Measurements from ENCODE around the gene IL4I1. TPM values are rescaled to one million over a fixed set of nuclear protein-coding genes. Genes with fewer than 3 reads are reported as not detected.

IL4I1 gene
- total RNA-seq, 2 experiments from 2014 or later: 3.7 to 4.2 TPM

- Mint-ChIP-seq H3K27ac (peak overlapping the region; percentile 41), H3K27me3 (no peaks in the 10 kb centered on the region), H3K36me3 (ENCODE audit: low read depth) (peaks cover 34% of the 10 kb centered on the region), H3K4me1 (peaks cover 32% of the 10 kb centered on the region), H3K4me3 (no peak overlapping the region), H3K9me3 (no peaks in the 10 kb centered on the region)
- ChIA-PET POLR2A (no interaction called here), CTCF (interaction anchor here (0.6 to 0.7 kb wide), 3 partner anchors 14 to 965 kb away, joined by 3 to 4 read pairs (median 4); no protein-coding TSS in a partner anchor)
- peak; percentile 29 for DNase-seq
Measured at GRCh38 chr19:49879243-49879963, 17.3 kb downstream of the IL4I1 start.

DNA sequence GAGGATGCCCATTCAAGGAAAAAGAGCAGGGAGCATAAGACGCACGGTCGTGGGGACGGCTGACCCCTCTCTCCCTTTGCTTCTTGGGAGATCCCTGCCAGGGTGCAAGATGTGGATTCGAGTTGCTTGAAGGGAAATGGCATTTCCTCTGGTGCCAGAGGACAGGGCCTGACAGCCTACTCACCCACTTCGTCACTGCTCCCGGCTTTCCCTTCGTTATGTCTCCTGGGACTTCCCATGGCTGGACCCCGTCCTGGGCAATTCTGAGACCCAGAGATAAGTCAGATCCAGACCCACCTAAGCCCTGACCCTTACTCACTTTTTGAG lies 18.0 kb downstream of the IL4I1 start:
- Mint-ChIP-seq H3K4me1 (peaks cover 32% of the 10 kb centered on the region), H3K36me3 (ENCODE audit: low read depth) (peaks cover 30% of the 10 kb centered on the region), H3K27me3 (no peaks in the 10 kb centered on the region), H3K4me3 (no peak overlapping the region), H3K27ac (no peak overlapping the region), H3K9me3 (no peaks in the 10 kb centered on the region)
- DNase-seq: no peak
- ChIA-PET CTCF (interaction anchor here (0.6 to 0.7 kb wide), 2 partner anchors 15 to 964 kb away, joined by 3 to 4 read pairs; no protein-coding TSS in a partner anchor), POLR2A (no interaction called here)

DNA sequence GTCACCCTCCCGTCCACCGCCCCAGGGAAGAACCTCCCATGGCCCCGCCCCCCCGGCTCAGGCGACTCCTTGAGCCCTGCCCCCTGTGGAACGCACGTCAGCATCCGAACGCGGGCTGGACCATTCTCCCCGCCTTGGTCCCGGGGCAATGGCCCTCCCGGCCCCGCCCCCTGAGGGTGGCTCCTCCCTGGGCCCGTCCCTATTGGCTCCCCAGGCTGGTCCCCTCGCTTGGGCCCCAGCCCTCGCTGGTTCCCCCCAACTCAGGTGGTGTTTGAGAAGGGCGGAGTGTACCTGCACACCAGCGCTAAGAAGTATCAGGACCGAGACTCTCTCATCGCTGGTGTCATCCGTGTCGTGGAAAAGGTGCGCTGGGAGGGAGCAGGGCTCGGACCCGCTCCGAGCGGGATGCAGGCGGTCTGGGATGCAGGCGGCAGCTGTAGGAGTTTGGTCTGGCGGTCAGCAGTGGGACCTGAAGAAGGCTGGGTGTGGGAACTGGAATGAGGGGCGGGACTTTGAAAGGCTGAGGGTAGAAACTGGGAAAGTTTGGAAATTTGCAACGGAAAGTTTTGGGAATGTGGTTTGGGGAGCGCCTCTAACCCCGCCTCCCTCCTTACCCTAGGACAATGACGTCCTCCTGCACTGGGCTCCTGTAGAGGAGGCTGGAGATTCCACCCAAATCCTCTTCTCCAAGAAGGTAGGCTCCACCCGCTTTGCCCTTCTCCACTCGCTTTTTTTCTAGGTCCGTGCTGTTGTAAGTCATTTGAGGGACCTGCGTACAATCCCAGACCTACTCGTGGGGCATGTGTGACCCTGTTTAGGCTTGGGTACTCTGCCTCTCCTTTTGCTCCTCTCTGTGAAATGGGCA lies 18.6 kb downstream of the IL4I1 start:
- peaks cover 24% of the 10 kb centered on the region for H3K36me3 Mint-ChIP-seq (ENCODE audit: low read depth)

GRCh38 chr19:49877020-49877878 lies 19.4 kb downstream of the IL4I1 start, which contains the start of the genes AKT1S1 and TBC1D17:
TSS of gene AKT1S1 (minus strand) at chr19:49877355. CDS start at chr19:49873295, 4,060 bp downstream.
TSS of gene TBC1D17 (plus strand) at chr19:49877702. CDS start at chr19:49877724, 22 bp downstream.
- Mint-ChIP-seq H3K36me3 (ENCODE audit: low read depth) (peaks cover 18% of the 10 kb centered on the region), H3K4me1 (peaks cover 31% of the 10 kb centered on the region), H3K4me3 (no peak within 1 kb of the TSS), H3K27ac (no peak within 1 kb of the TSS), H3K9me3 (no peaks in the 10 kb centered on the region), H3K27me3 (no peaks in the 10 kb centered on the region)
- POLR2A ChIA-PET: no interaction called here
- DNase-seq: peak; percentile 99
- CTCF ChIA-PET: interaction anchor here (1.3 to 2.3 kb wide), 2 partner anchors 14 to 51 kb away, joined by 5 to 11 read pairs; no protein-coding TSS in a partner anchor

More for the DNA sequence above, 18.6 kb downstream of the IL4I1 start:
- H3K27me3 Mint-ChIP-seq: no peaks in the 10 kb centered on the region
- H3K4me3 Mint-ChIP-seq: no peak overlapping the region
- H3K9me3 Mint-ChIP-seq: no peaks in the 10 kb centered on the region
- H3K27ac Mint-ChIP-seq: no peak overlapping the region
- peaks cover 30% of the 10 kb centered on the region for H3K4me1 Mint-ChIP-seq
- ChIA-PET POLR2A (no interaction called here), CTCF (interaction anchor here (2.3 kb wide), 1 partner anchor 13 kb away, joined by 11 read pairs; no protein-coding TSS in a partner anchor)
- peak; percentile 99 for DNase-seq

GRCh38 chr19:49876422-49877019 lies 20.2 kb downstream of the IL4I1 start:
- ChIA-PET POLR2A (no interaction called here), CTCF (interaction anchor here (1.3 to 2.3 kb wide), 2 partner anchors 14 to 51 kb away, joined by 5 to 11 read pairs; no protein-coding TSS in a partner anchor)
- peak; percentile 98 for DNase-seq
- Mint-ChIP-seq H3K4me1 (peaks cover 38% of the 10 kb centered on the region), H3K27ac (no peak overlapping the region), H3K27me3 (no peaks in the 10 kb centered on the region), H3K9me3 (no peaks in the 10 kb centered on the region), H3K4me3 (no peak overlapping the region), H3K36me3 (ENCODE audit: low read depth) (peaks cover 17% of the 10 kb centered on the region)

GRCh38 chr19:49875857-49876421 lies 20.7 kb downstream of the IL4I1 start:
- H3K9me3 Mint-ChIP-seq: no peaks in the 10 kb centered on the region
- H3K4me1 Mint-ChIP-seq: peaks cover 38% of the 10 kb centered on the region
- DNase-seq: peak; percentile 70
- H3K4me3 Mint-ChIP-seq: no peak overlapping the region
- H3K36me3 Mint-ChIP-seq (ENCODE audit: low read depth): peaks cover 16% of the 10 kb centered on the region
- ChIA-PET POLR2A (no interaction called here), CTCF (interaction anchor here (1.3 to 2.3 kb wide), 2 partner anchors 15 to 52 kb away, joined by 5 to 11 read pairs; no protein-coding TSS in a partner anchor)
- no peaks in the 10 kb centered on the region for H3K27me3 Mint-ChIP-seq
- no peak overlapping the region for H3K27ac Mint-ChIP-seq

GRCh38 chr19:49875177-49875576 lies 21.5 kb downstream of the IL4I1 start:
- H3K27me3 Mint-ChIP-seq: no peaks in the 10 kb centered on the region
- H3K4me1 Mint-ChIP-seq: peaks cover 45% of the 10 kb centered on the region
- H3K9me3 Mint-ChIP-seq: no peaks in the 10 kb centered on the region
- ChIA-PET CTCF (no interaction called here), POLR2A (no interaction called here)
- peaks cover 12% of the 10 kb centered on the region for H3K36me3 Mint-ChIP-seq (ENCODE audit: low read depth)
- no peak overlapping the region for H3K27ac Mint-ChIP-seq
- H3K4me3 Mint-ChIP-seq: no peak overlapping the region
- DNase-seq: no peak

- Mint-ChIP-seq H3K4me1 (peaks cover 47% of the 10 kb centered on the region), H3K27me3 (no peaks in the 10 kb centered on the region), H3K4me3 (peak overlapping the region; percentile 26), H3K9me3 (no peaks in the 10 kb centered on the region), H3K27ac (no peak overlapping the region), H3K36me3 (ENCODE audit: low read depth) (peaks cover 9% of the 10 kb centered on the region)
- CTCF ChIA-PET: interaction anchor here (0.9 kb wide), 1 partner anchor 37 kb away, joined by 3 read pairs; no protein-coding TSS in a partner anchor
- DNase-seq: no peak
- POLR2A ChIA-PET: no interaction called here
Measured at GRCh38 chr19:49874503-49875157, 22.1 kb downstream of the IL4I1 start.

DNA sequence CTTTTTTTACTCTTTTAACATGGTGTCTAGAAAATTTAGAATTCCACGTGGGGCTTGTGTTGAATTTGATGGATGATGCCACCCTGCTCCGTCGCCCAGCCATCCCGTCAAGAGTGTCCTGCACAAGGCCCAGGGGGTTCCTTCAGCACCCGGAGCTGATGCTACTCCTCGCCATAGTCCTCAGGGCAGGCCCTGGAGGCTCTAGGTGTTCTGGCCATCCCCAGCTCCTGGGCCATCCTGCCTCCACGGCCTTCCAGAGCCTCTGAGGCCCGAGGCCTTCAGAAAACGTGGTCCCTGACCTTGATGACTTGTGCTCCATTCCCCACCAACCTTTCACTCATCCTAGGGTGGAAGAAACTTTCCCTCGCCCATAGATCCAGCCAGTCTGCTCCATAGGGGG lies 22.9 kb downstream of the IL4I1 start:
- no peak overlapping the region for H3K4me3 Mint-ChIP-seq
- no peak for DNase-seq
- POLR2A ChIA-PET: no interaction called here
- H3K27me3 Mint-ChIP-seq: no peaks in the 10 kb centered on the region
- CTCF ChIA-PET: interaction anchor here (0.9 kb wide), 1 partner anchor 38 kb away, joined by 3 read pairs; no protein-coding TSS in a partner anchor
- peaks cover 3% of the 10 kb centered on the region for H3K36me3 Mint-ChIP-seq (ENCODE audit: low read depth)
- peak overlapping the region; percentile 47 for H3K27ac Mint-ChIP-seq
- H3K4me1 Mint-ChIP-seq: peaks cover 39% of the 10 kb centered on the region
- H3K9me3 Mint-ChIP-seq: no peaks in the 10 kb centered on the region

DNA sequence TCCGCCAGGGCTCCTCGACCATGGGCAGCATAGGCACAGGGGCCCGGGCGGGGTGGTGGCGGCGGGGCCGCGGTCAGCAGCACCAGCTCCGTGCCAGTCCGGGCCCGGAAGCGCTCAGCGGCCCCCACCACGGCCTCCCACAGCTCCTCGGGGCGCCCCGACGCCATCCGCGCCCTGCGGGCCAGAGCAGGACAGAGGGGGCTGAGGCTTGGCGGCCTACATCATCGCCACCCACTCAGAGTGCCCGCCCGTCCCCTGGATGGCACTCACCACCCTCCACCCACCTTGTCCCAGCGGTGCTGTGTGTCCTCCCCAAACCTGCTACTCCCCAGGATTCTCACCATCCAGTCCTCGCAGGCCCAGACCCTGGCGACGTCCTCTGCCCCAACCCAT lies 23.6 kb downstream of the IL4I1 start:
- CTCF ChIA-PET: interaction anchor here (0.5 kb wide), 1 partner anchor 318 kb away, joined by 5 read pairs; no protein-coding TSS in a partner anchor
- Mint-ChIP-seq H3K9me3 (no peaks in the 10 kb centered on the region), H3K27ac (no peak overlapping the region), H3K36me3 (ENCODE audit: low read depth) (peaks cover 2% of the 10 kb centered on the region), H3K4me3 (no peak overlapping the region), H3K27me3 (no peaks in the 10 kb centered on the region), H3K4me1 (peaks cover 34% of the 10 kb centered on the region)
- POLR2A ChIA-PET: no interaction called here
- no peak for DNase-seq

Data from activated CD4-positive, alpha-beta T cell treated with anti-CD3 and anti-CD28 coated beads, Interleukin-2, amount 10 ng/mL, durations not matched to agents 7 days and 5 days (primary cell).